ENCODE data around the gene MKNK2.

- TF ChIP-seq CTCF (IDR thresholded peaks at IDR 0.05 in 2 of 3, conservative IDR thresholded peaks at IDR 0.05 in 1 of 3; ENCODE audit: borderline replicate concordance in 1 of 3, insufficient read depth in 1 of 3, low read depth in 2 of 3, low read length in 2 of 3) (no peak), TCF7L2 (IDR thresholded peaks at IDR 0.05; ENCODE audit: borderline replicate concordance, extremely low read depth, insufficient read depth, insufficient read length) (no peak), REST (IDR thresholded peaks at IDR 0.05; ENCODE audit: low read depth) (no peak), EGR1 (IDR thresholded peaks at IDR 0.05; ENCODE audit: low read depth) (no peak), MAX (IDR thresholded peaks at IDR 0.05) (no peak), EZH2 (IDR thresholded peaks at IDR 0.05) (no peak), JUND (IDR thresholded peaks at IDR 0.05) (no peak), SIN3A (IDR thresholded peaks at IDR 0.05; ENCODE audit: low read depth) (no peak), POLR2AphosphoS5 (IDR thresholded peaks at IDR 0.05; ENCODE audit: low read depth, low read length) (no peak), RAD21 (IDR thresholded peaks at IDR 0.05; ENCODE audit: low read depth) (no peak), CEBPB (IDR thresholded peaks at IDR 0.05; ENCODE audit: low read depth) (no peak), EZH2phosphoT487 (IDR thresholded peaks at IDR 0.05; ENCODE audit: borderline replicate concordance) (no peak)
Measured at GRCh38 chr19:2056837-2057192, 5.8 kb upstream of the MKNK2 start.
